Ovary (tissue), 3 donors: Measurements from ENCODE around the gene ZNF280B.

Experiments
- CTCF ChIP-seq, 3 donors: fragments of 450-650 bp in 2 of 3; fragments of 200-600 bp in 1 of 3; IDR thresholded peaks; one replicate each; pipeline versions ENCODE4 v1.5.1 to v1.8.0; 2016 to 2022; ENCODE audit warnings: antibody characterized with exemption in 3 of 3, mild to moderate bottlenecking in 1 of 3
- EP300 ChIP-seq: sonication (generic); formaldehyde crosslinking; IDR thresholded peaks from one replicate; pipeline ENCODE4 v1.6.1; 2017; ENCODE audit warnings: antibody characterized with exemption
- POLR2A ChIP-seq: fragments of 450-650 bp; IDR thresholded peaks from one replicate; pipeline ENCODE4 v1.6.1; 2017; ENCODE audit warnings: antibody characterized with exemption, mild to moderate bottlenecking, moderate library complexity
- donor health status: DM: no; HTN: no; CAD: no.

- no peak for TF ChIP-seq POLR2A
- TF ChIP-seq CTCF (IDR thresholded peaks at IDR 0.05), result no peak
- TF ChIP-seq EP300, result no peak
These were observed 58.2 kb downstream of the ZNF280B start for GRCh38 chr22:22450343-22450839.
